Central memory CD8-positive, alpha-beta T cell (primary cell): ENCODE data around the gene KCNQ4.

Source experiments
- ATAC-seq: fragments of 150-1000 bp; cut with Tn5 transposase; replicated peaks from 2 replicates; pipeline ENCODE4 v1.10.0; 2022; ENCODE audit warnings: mild to moderate bottlenecking, moderate FRiP score, moderate number of reproducible peaks; ENCODE audit not compliant: poor library complexity, severe bottlenecking; ENCODE audit errors: extremely low read depth
- DNase-seq, 2 donors: peaks; one replicate each; pipeline ENCODE4 v3.0.0; 2021; ENCODE audit warnings: low spot score in 2 of 2
- H3K27ac Mint-ChIP-seq: one replicate; pipeline ENCODE4 v1.8.0; 2022; ENCODE audit warnings: low read depth, mild to moderate bottlenecking, moderate library complexity, mixed read lengths
- H3K27me3 Mint-ChIP-seq: one replicate; pipeline ENCODE4 v1.8.0; 2022; ENCODE audit warnings: mixed read lengths
- H3K36me3 Mint-ChIP-seq: one replicate; pipeline ENCODE4 v1.8.0; 2022; ENCODE audit warnings: mild to moderate bottlenecking, moderate library complexity, mixed read lengths; ENCODE audit not compliant: insufficient read depth
- H3K4me1 Mint-ChIP-seq: one replicate; pipeline ENCODE4 v1.8.0; 2022; ENCODE audit warnings: mixed read lengths
- H3K4me3 Mint-ChIP-seq: one replicate; pipeline ENCODE4 v1.8.0; 2022; ENCODE audit warnings: mild to moderate bottlenecking, moderate library complexity, mixed read lengths
- H3K9me3 Mint-ChIP-seq: one replicate; pipeline ENCODE4 v1.8.0; 2022; ENCODE audit warnings: mixed read lengths

KCNQ4 gene

DNA sequence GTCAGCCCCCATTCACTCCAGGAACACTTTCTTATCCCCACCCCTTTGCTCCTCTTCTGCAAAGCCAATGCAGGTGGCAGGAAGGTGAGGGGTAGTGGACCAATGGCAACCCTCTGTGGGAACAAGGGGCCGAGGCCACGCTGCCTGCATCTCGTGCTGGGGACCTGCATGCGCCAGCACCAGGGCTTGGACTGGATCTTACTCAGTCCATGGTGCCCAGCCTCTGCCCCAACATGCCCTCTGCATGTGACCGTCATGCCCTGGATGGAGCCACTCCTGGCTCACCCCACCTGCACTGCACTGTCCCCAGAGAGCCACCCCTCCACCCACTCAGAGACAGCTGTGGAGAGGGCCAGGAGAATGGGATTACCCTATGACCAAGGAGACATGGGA is 56.4 kb downstream of the KCNQ4 start:
- H3K4me3 Mint-ChIP-seq = no peak overlapping the region
- H3K27me3 Mint-ChIP-seq = no peaks in the 10 kb centered on the region
- H3K9me3 Mint-ChIP-seq = no peaks in the 10 kb centered on the region

DNA sequence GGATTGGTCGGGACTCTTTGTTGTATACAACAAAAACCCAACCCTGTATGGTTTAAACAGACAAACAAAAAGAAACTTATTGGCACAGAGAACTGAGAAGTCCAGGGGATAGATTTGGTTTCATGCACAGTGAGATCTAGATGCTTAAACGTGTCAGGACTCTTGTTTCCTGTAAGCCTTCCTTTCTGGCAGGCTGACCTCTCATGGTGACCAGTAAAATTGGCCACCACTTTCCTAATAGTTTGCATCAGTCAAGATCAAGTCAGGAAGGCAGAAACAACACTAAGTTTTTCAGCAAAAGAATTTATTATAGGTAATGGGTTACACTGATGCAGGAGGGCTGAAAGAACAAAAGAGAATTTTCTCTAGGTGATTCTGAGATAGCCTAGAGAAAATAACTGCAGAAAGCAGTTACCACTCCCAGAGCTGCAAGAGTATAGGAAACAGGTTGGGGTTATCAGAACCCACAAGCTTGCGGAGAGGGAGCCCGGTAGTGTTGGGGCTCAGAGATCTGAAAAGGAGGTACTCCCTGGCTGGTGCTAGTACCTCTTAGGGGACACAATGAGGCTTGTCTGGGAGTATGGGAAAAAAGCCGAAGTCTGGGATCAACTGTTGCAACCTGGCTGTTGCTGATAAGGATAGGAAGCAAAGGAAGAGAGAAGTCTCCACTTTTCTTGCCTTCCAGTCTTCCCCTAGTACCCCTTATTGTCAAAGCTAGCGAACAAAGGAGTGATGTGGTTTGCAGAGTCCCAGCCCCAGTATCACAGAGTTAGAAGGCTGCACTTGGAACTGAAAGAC is 57.1 kb downstream of the KCNQ4 start:
- H3K27me3 Mint-ChIP-seq = no peaks in the 10 kb centered on the region
- no peaks in the 10 kb centered on the region for H3K9me3 Mint-ChIP-seq
- peaks cover 11% of the 10 kb centered on the region for H3K4me1 Mint-ChIP-seq
- no peak overlapping the region for H3K27ac Mint-ChIP-seq
- ATAC-seq (peak; percentile 49), DNase-seq (no peak)
- H3K36me3 Mint-ChIP-seq = no peaks in the 10 kb centered on the region
- no peak overlapping the region for H3K4me3 Mint-ChIP-seq

More for the DNA sequence above, 56.4 kb downstream of the KCNQ4 start:
- no peak overlapping the region for H3K27ac Mint-ChIP-seq
- peaks cover 5% of the 10 kb centered on the region for H3K4me1 Mint-ChIP-seq
- DNase-seq (no peak), ATAC-seq (no peak)
- no peaks in the 10 kb centered on the region for H3K36me3 Mint-ChIP-seq

DNA sequence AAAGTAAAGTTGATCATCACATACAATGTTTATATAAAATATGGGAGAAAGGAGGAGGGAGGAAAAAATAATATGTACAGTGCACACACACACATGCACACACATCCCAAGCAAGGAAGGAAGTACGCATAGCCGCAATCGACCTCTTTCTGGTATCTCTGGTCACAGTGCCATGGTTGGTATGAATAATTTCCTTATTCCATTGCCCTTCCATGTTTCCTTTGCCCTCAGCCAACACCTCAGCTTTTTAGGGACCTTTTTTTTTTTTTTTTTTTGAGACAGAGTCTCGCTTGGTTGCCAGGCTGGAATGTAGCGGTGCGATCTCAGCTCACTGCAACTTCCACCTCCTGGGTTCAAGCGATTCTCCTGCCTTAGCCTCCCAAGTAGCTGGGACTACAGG is 58.0 kb downstream of the KCNQ4 start:
- no peaks in the 10 kb centered on the region for H3K27me3 Mint-ChIP-seq
- DNase-seq (no peak), ATAC-seq (no peak)
- H3K27ac Mint-ChIP-seq = no peak overlapping the region
- H3K9me3 Mint-ChIP-seq = no peaks in the 10 kb centered on the region
- H3K4me3 Mint-ChIP-seq = no peak overlapping the region
- H3K36me3 Mint-ChIP-seq = no peaks in the 10 kb centered on the region
- H3K4me1 Mint-ChIP-seq = peaks cover 12% of the 10 kb centered on the region

DNA sequence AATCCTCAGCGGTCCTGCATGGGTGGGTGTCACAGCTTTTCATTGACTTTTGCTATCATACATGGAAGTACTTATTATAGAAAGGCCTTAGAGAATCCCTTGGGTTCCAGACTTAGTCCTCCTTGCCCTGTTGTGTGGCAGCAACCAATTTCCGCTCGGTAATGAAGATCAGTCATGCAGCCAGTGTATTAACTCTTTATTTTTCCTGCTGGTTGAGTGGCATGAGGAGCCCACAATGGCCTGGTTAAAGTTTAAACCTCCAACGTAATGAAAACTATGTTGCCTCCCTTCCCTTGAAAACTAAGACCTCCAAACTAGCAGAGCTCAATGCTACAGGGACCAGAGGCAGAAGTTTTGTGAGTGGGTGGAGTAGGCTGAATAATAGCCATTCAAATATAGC is 58.6 kb downstream of the KCNQ4 start:
- H3K4me3 Mint-ChIP-seq = no peak overlapping the region
- DNase-seq = no peak
- no peaks in the 10 kb centered on the region for H3K9me3 Mint-ChIP-seq
- H3K36me3 Mint-ChIP-seq = no peaks in the 10 kb centered on the region
- no peaks in the 10 kb centered on the region for H3K27me3 Mint-ChIP-seq
- H3K4me1 Mint-ChIP-seq = peaks cover 12% of the 10 kb centered on the region
- ATAC-seq = no peak
- no peak overlapping the region for H3K27ac Mint-ChIP-seq

DNA sequence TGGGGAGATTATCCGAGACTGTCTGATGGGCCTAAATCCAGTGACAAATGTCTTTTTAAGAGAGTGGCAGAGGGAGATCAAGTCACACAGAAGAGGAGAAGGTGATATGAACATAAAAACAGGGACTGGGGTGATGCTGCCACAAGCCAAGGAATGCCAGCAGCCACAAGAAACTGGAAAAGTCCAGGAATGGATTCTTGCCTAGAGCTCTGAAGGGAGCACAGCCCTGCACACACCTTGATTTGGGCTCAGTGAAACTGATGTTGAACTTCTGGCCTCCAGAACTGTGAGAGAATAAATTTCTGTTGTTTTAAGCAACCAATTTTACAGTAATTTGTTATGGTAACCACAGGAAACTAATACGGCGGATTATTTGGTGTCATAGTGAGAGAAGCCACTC is 59.1 kb downstream of the KCNQ4 start:
- Mint-ChIP-seq H3K9me3 (no peaks in the 10 kb centered on the region), H3K4me1 (peaks cover 12% of the 10 kb centered on the region), H3K27me3 (no peaks in the 10 kb centered on the region), H3K4me3 (no peak overlapping the region), H3K36me3 (no peaks in the 10 kb centered on the region), H3K27ac (no peak overlapping the region)
- DNase-seq (no peak), ATAC-seq (no peak)

DNA sequence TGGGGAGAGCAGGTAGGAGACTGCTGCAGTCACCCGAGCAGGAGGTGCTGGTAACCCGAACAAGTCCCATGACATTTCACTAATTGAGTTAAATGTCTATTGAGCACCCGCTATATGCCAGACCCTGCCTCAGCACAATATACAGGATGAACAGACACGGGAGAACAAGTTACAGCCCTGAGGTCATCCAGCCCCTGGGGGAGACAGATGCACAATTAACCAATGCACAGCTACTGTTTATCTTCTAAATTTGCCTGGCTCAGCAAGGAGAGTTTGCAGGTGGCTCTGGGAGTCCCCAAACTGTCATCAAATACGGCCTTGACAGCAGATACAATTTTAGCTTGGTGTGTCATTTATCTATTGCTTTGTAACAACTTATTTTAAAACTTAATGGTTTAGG is 60.5 kb downstream of the KCNQ4 start:
- H3K4me3 Mint-ChIP-seq = no peak overlapping the region
- H3K9me3 Mint-ChIP-seq = no peaks in the 10 kb centered on the region
- H3K27ac Mint-ChIP-seq = no peak overlapping the region
- peaks cover 12% of the 10 kb centered on the region for H3K4me1 Mint-ChIP-seq
- no peaks in the 10 kb centered on the region for H3K36me3 Mint-ChIP-seq
- ATAC-seq (no peak), DNase-seq (no peak)
- H3K27me3 Mint-ChIP-seq = no peaks in the 10 kb centered on the region

DNA sequence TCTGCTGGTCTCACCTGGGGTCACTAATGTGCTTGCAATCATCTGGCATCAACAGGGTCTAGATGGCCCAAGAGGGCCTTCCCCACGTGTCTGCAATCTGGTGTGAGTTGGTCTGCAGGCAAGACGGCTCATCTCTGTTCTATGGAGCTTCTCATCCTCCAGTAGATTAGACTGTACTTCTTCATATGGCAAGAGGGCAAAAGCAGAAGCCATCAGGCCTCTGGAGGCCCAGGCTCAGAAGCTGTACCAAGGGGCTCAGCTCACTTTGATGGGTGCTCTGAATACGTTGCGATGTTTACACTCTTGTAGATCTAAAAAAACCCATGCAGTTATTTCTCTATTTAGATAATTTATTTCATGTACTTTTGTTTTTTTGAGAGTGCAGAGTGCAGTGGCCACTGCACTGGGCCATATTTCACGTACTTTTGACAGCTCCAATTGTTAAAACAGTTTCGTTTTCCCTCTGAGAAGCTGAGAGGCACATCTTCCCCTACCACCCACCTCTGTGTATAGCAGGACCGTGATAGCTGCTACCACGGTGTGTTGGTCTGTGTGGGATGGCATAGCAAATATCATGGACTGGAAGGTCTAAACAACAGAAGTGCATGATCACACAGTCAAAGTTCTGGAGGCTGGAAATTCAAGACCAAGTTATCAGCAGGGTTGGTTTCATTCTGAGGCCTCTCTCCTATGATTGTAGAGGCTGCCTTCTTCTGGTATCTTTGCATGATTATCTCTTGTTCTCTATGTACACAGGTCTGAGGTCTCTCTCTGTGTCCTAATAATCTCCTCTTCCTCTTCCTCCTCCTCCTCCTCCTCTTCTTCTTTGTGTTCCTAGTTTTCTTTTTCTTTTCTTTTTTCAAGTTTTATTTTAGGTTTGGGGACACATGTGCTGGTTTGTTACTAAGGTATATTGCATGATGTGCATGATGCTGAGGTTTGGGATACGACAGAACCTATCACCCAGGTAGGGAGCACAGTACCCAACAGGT is 61.6 kb downstream of the KCNQ4 start:
- Mint-ChIP-seq H3K36me3 (no peaks in the 10 kb centered on the region), H3K4me3 (no peak overlapping the region), H3K4me1 (peaks cover 18% of the 10 kb centered on the region), H3K27ac (peak overlapping the region; percentile 42), H3K27me3 (no peaks in the 10 kb centered on the region), H3K9me3 (no peaks in the 10 kb centered on the region)
- DNase-seq = no peak
- no peak for ATAC-seq

DNA sequence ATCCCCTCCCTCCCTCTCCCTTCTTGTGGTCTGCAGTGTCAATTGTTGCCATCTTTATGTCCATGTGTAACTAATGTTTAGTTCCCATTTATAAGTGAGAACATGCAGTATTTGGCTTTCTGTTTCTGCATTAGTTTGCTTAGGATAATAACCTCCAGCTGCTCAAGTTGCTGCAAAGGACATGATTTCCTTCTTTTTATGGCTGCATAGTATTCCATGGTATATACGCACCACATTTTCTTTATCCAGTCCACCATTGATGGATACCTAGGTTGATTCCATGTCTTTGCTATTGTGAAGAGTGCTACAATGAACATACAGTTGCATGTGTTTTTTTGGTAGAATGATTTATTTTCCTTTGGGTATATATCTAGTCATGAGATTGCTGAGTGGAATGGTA is 62.3 kb downstream of the KCNQ4 start:
- DNase-seq = no peak
- Mint-ChIP-seq H3K27ac (peak overlapping the region; percentile 42), H3K9me3 (no peaks in the 10 kb centered on the region), H3K4me3 (no peak overlapping the region), H3K36me3 (no peaks in the 10 kb centered on the region), H3K27me3 (no peaks in the 10 kb centered on the region), H3K4me1 (peaks cover 18% of the 10 kb centered on the region)
- ATAC-seq = no peak

DNA sequence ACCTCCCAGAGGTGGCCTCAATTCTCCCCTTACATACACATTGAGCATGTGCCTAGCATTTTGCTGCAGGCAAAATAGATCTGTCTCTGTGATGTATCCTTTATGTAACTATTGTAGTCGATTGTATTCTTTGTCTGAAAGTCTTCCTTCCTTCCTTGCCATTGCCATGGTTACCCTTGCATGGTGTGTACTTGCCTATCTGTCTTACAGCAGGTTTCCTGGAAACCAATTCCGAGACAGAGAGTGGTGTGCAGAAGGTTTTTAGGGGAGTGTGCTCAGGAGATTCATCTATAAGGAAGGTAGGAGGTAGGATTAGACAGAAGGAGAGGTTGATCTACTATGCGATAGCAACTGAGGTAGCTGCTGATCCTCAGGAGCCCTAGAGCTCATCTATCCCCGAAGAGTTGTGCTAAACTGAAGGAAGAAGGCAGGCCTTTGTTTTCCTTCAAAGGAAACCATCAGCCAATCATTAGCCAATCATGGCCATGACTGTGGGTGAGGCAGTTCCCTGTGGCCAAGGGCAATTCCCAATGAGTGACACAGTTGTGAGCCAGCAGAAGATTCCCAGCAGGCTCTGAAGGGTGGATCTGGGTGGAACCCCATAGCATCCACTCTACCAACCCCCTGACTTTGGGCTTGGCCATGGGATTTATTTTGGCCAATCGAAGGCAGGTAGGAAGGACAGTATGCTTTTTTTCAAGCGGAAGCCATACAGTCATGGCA is 63.6 kb downstream of the KCNQ4 start:
- no peaks in the 10 kb centered on the region for H3K36me3 Mint-ChIP-seq
- H3K4me1 Mint-ChIP-seq = peaks cover 17% of the 10 kb centered on the region
- no peak overlapping the region for H3K4me3 Mint-ChIP-seq
- DNase-seq (no peak), ATAC-seq (no peak)
- H3K27me3 Mint-ChIP-seq = no peaks in the 10 kb centered on the region
- no peak overlapping the region for H3K27ac Mint-ChIP-seq
- no peaks in the 10 kb centered on the region for H3K9me3 Mint-ChIP-seq

DNA sequence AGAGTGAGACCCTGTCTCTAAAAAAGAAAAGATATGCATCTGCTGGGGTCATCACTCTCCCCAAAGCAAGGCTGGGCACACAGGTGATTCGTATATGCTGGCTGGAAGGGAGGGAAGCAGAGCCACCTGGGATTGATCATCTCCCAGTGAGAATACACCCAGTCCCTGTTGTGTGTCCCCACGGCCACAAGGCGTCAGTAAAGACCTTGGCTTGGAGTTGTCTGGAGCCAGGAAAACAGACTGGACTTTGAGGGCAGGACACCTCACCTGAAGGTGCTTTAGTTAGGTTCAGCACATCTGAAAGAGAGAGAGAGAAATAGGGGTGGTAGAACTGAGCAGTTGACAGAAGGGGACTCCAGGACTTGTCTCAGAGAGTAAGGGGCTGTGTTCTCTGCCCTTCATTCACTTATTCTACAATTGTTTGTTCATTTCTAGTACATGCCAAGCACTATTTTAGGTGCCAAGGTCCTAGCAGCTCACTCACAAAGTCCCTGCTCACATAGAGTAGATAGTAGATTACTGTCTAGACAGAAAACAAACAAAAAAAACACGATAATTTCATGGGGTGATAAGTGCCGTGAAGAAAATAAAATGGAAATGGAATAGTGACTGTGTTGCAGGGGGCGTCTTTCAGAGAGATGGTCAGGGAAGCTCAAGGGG is 65.1 kb downstream of the KCNQ4 start:
- no peak for ATAC-seq
- DNase-seq = no peak
- Mint-ChIP-seq H3K27me3 (no peaks in the 10 kb centered on the region), H3K36me3 (no peaks in the 10 kb centered on the region), H3K27ac (no peak overlapping the region), H3K4me1 (peaks cover 17% of the 10 kb centered on the region), H3K4me3 (no peak overlapping the region), H3K9me3 (no peaks in the 10 kb centered on the region)

DNA sequence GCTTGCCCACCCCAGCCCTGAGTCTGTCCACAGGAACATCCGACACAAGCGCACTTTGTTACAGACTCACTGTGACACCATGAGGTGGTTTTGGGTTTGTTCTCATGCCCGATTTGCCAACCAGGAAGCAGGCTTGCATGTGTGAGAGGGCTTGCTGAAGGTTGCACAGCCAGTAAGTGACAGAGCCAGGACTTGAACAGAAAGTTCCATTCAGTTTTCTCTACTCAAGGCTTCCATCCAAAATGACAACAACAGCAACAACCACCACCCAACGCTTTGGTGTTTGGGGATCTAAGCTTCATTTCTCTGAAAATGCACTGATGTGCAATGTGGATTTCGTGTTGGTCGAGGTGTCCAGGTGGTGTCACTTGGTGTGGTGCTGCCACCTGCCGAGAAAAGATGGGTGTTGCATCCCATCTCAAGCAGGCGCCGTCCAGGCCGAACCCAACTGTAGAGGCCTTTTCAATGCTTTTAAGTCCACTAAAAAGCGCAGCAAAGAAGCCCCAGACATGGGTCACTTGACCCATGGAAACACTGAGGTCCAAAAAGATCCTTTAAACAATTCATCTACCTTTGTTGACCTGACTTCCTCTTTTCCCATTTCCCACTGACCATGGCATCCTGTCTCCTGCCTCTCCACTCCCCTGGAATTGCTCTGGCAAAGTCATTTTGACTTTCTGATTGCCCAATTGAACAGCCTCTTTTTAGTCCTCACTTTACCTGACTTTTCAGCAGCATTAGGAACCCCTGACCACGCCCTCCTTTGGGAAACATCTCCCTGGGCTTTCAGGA is 66.4 kb downstream of the KCNQ4 start:
- Mint-ChIP-seq H3K4me1 (peaks cover 17% of the 10 kb centered on the region), H3K27ac (no peak overlapping the region), H3K27me3 (no peaks in the 10 kb centered on the region), H3K4me3 (peak overlapping the region; percentile 11), H3K36me3 (no peaks in the 10 kb centered on the region), H3K9me3 (no peaks in the 10 kb centered on the region)
- ATAC-seq (peak; percentile 85), DNase-seq (peak; percentile 65 to 71)
